Endothelial cell of umbilical vein (primary cell): ENCODE data around the gene HOXA11. TPM values are rescaled to one million over a fixed set of nuclear protein-coding genes. Genes with fewer than 3 reads are reported as not detected.

Experiments used
- BruUV-seq: library from RNA; stranded (reverse); fragments of 400-500 nt; replicated peaks from 2 replicates; lab custom pipeline; 2021; lab: Mats Ljungman, UMichigan
- CTCF ChIA-PET: fragments of 300-600, 350-600 bp; sonication (Branson Sonifier 250); formaldehyde crosslinking; loops from one replicate; lab custom pipeline; 2021; ENCODE audit warnings: antibody characterized with exemption, inconsistent platforms; lab: Charles Lee
- POLR2A ChIA-PET: fragments of 300-600, 350-600 bp; sonication (Branson Sonifier 250); formaldehyde crosslinking; loops from one replicate; lab custom pipeline; 2021; ENCODE audit warnings: antibody characterized with exemption, inconsistent platforms; lab: Charles Lee
- DNase-seq: peaks from one replicate; pipeline ENCODE4 v3.0.0-alpha.2; 2011; ENCODE audit warnings: low read depth, low spot score
- FAIRE-seq: peaks from 2 replicates; lab custom pipeline; 2011; peaks lifted over from hg19 to GRCh38; lab: Jason Lieb, UNC
- H2AFZ ChIP-seq: 2 replicates; pipeline ENCODE4 v1.6.0; 2012; ENCODE audit warnings: low read depth, low read length, control low read depth, inconsistent platforms
- H3K27ac ChIP-seq: 2 replicates; pipeline ENCODE4 v1.5.1; 2011; ENCODE audit warnings: low read depth, mild to moderate bottlenecking, control low read depth, low read length, moderate library complexity; ENCODE audit not compliant: insufficient read depth
- H3K27me3 ChIP-seq, 2 experiments: 2 replicates each; pipeline versions ENCODE4 v1.6.0 to v1.6.1; 2011; ENCODE audit warnings: low read length in 2 of 2, mixed read lengths in 1 of 2; ENCODE audit not compliant: control insufficient read depth in 2 of 2, insufficient read depth in 2 of 2
- H3K36me3 ChIP-seq, 2 experiments: 2 replicates in 1 of 2; 3 replicates in 1 of 2; pipeline ENCODE4 v1.5.1; 2011; ENCODE audit warnings: low read length in 2 of 2, mild to moderate bottlenecking in 1 of 2, moderate library complexity in 1 of 2; ENCODE audit not compliant: control insufficient read depth in 2 of 2, insufficient read depth in 2 of 2; ENCODE audit errors: extremely low read depth in 1 of 2
- H3K4me1 ChIP-seq: 3 replicates; pipeline ENCODE4 v1.5.1; 2011; ENCODE audit warnings: mild to moderate bottlenecking, low read length; ENCODE audit not compliant: control insufficient read depth, insufficient read depth; ENCODE audit errors: extremely low read depth
- H3K4me2 ChIP-seq: 2 replicates; pipeline ENCODE4 v1.6.1; 2011; ENCODE audit warnings: low read length, control low read depth, mixed read lengths; ENCODE audit not compliant: insufficient read depth
- H3K4me3 ChIP-seq, 3 experiments: fragments of 200-600 bp in 1 of 3; sonication (generic), shearing (Covaris generic) in 1 of 3; replicated peaks in 1 of 3; 2 replicates each; pipeline ENCODE4 v1.5.1; 2011 to 2016; ENCODE audit warnings: control low read depth in 3 of 3, low read length in 3 of 3, mild to moderate bottlenecking in 2 of 3, inconsistent platforms in 1 of 3, low read depth in 1 of 3, moderate library complexity in 1 of 3; ENCODE audit not compliant: insufficient read depth in 1 of 3
- H3K79me2 ChIP-seq: 2 replicates; pipeline ENCODE4 v1.6.0; 2012; ENCODE audit warnings: low read length, inconsistent platforms; ENCODE audit not compliant: control insufficient read depth, insufficient read depth
- H3K9ac ChIP-seq: replicated peaks from 2 replicates; pipeline ENCODE3; 2011; ENCODE audit warnings: low read length, control low read depth; ENCODE audit not compliant: insufficient read depth; ENCODE audit errors: extremely low read depth
- H3K9me1 ChIP-seq: replicated peaks from 3 replicates; pipeline ENCODE4 v1.6.0; 2011; ENCODE audit warnings: mild to moderate bottlenecking, low read length; ENCODE audit not compliant: control insufficient read depth, insufficient read depth; ENCODE audit errors: extremely low read depth
- H3K9me3 ChIP-seq: replicated peaks from 2 replicates; pipeline ENCODE4 v1.5.1; 2012; ENCODE audit warnings: low read length, inconsistent platforms; ENCODE audit not compliant: control insufficient read depth, insufficient read depth
- H4K20me1 ChIP-seq: replicated peaks from 2 replicates; pipeline ENCODE3; 2011; ENCODE audit warnings: mild to moderate bottlenecking, low read length; ENCODE audit not compliant: control insufficient read depth, insufficient read depth; ENCODE audit errors: extremely low read depth
- CTCF ChIP-seq, 2 donors: IDR thresholded peaks; 1 replicate in 1 of 2; 2 replicates in 1 of 2; pipeline ENCODE4 v1.5.1; 2011; ENCODE audit warnings: low read length in 2 of 2, mild to moderate bottlenecking in 2 of 2, moderate library complexity in 2 of 2, control low read depth in 1 of 2, inconsistent platforms in 1 of 2, low read depth in 1 of 2; ENCODE audit not compliant: insufficient read depth in 1 of 2; ENCODE audit errors: extremely low read depth in 1 of 2
- EZH2 ChIP-seq: IDR thresholded peaks from 2 replicates; pipeline ENCODE4 v1.6.1; 2012; ENCODE audit warnings: borderline replicate concordance, low read depth, mild to moderate bottlenecking, moderate library complexity, low read length, inconsistent platforms; ENCODE audit not compliant: severe bottlenecking
- FOS ChIP-seq: IDR thresholded peaks from 2 replicates; pipeline ENCODE4 v1.6.1; 2011; ENCODE audit warnings: mild to moderate bottlenecking, low read length, moderate library complexity, borderline replicate concordance; ENCODE audit not compliant: insufficient read depth
- GATA2 ChIP-seq: IDR thresholded peaks from 2 replicates; pipeline ENCODE4 v1.7.0; 2011; ENCODE audit warnings: low read depth, mild to moderate bottlenecking, moderate library complexity, mixed read lengths, low read length; ENCODE audit not compliant: insufficient read length, insufficient read depth
- JUN ChIP-seq: IDR thresholded peaks from 2 replicates; pipeline ENCODE4 v1.6.1; 2011; ENCODE audit warnings: borderline replicate concordance, low read depth; ENCODE audit not compliant: insufficient read length, insufficient read depth
- MAX ChIP-seq: IDR thresholded peaks from 2 replicates; pipeline ENCODE4 v1.6.1; 2011; ENCODE audit not compliant: insufficient read depth, insufficient read length
- MYC ChIP-seq: IDR thresholded peaks from one replicate; pipeline ENCODE4 v1.6.1; 2011; ENCODE audit warnings: mild to moderate bottlenecking, low read depth, low read length
- POLR2A ChIP-seq: IDR thresholded peaks from 2 replicates; pipeline ENCODE4 v1.6.1; 2012; ENCODE audit warnings: low read depth, mild to moderate bottlenecking, control low read depth, low read length
- POLR2AphosphoS5 ChIP-seq: IDR thresholded peaks from 2 replicates; pipeline ENCODE4 v1.6.1; 2012; ENCODE audit warnings: low read depth, mild to moderate bottlenecking, control low read depth, low read length, moderate library complexity; ENCODE audit not compliant: insufficient read depth
- dilution Hi-C: fragments of 300-500 bp; cut with MboI; formaldehyde crosslinking; loops from one replicate; pipeline ENCODE4 v1.15.0; 2019; ENCODE audit warnings: low sequenced_read_pairs; ENCODE audit not compliant: extremely low pct_ligation_motif_present
- intact Hi-C: fragments of 100-400 bp; cut with micrococcal nuclease; formaldehyde crosslinking; loops from one replicate; pipeline ENCODE4 v1.10.0; 2022
- polyA plus RNA-seq, 4 experiments: library from polyadenylated mRNA; depleted of rRNA in 3 of 4; stranded (reverse) in 3 of 4; unstranded in 1 of 4; fragments of >200 nt; gene quantifications; 2 replicates each; pipeline versions ENCODE4 v1.2.1 to v1.2.3, GENCODE V29; 2011 to 2012; ENCODE audit warnings: missing spikeins in 1 of 4
- total RNA-seq: library from RNA; stranded (reverse); gene quantifications from 2 replicates; pipeline ENCODE4 v1.2.3, GENCODE V29; 2021

HOXA11 gene
- total and polyA plus RNA-seq, 2 donors (not counting 3 experiments of a cell fraction or from before 2014, with no cell fraction given), result 10.4 to 16.7 TPM

GRCh38 chr7:27172315-27172774, 12.7 kb downstream of the HOXA11 start:
- BruUV-seq, result no TSS peak
- Histone ChIP-seq H3K79me2 (peaks cover 100% of the 10 kb centered on the region), H3K9ac (peak overlapping the region; percentile 91), H3K9me1 (no peaks in the 10 kb centered on the region), H3K4me2 (peak overlapping the region; percentile 98), H3K27ac (peak overlapping the region; percentile 96), H3K4me3 (peak overlapping the region; percentile 35 to 88 (median 59)), H2AFZ (no peak overlapping the region), H3K36me3 (no peaks in the 10 kb centered on the region), H3K9me3 (no peaks in the 10 kb centered on the region), H3K27me3 (no peaks in the 10 kb centered on the region), H3K4me1 (peaks cover 58% of the 10 kb centered on the region), H4K20me1 (no peaks in the 10 kb centered on the region)
- POLR2A ChIA-PET, result interaction anchor here (1.2 to 1.6 kb wide), 2 partner anchors 10 to 20 kb away, joined by 3 to 4 read pairs; partner anchors contain the start of gene HOXA3
- TF ChIP-seq GATA2, result no peak
- TF ChIP-seq EZH2, result no peak
- no peak for TF ChIP-seq CTCF (IDR thresholded peaks at IDR 0.05; ENCODE audit: extremely low read depth in 1 of 2, insufficient read depth in 1 of 2, low read depth in 1 of 2, low read length in 2 of 2)
- no peak for TF ChIP-seq MYC
- TF ChIP-seq POLR2AphosphoS5, result no peak
- no peak for TF ChIP-seq JUN
- no peak for TF ChIP-seq MAX
- TF ChIP-seq FOS, result no peak
- TF ChIP-seq POLR2A, result no peak
- dilution Hi-C loops, result loop anchor here (25.0 kb wide), 1 partner anchor 985 kb away; no protein-coding TSS in a partner anchor
- DNase-seq, result peak; percentile 69
- intact Hi-C loops, result no loop called here
- CTCF ChIA-PET, result interaction anchor here (1.2 to 8.0 kb wide), 9 partner anchors 6 to 24 kb away, joined by 4 to 86 read pairs (median 8); partner anchors contain the start of genes HOXA11, HOXA3 and HOXA7
- FAIRE-seq, result no peak
